Right ventricle myocardium inferior (tissue), 1 donor: ENCODE data around the gene ZNF585A. TPM values are rescaled to one million over a fixed set of nuclear protein-coding genes. Genes with fewer than 3 reads are reported as not detected.
A peak's percentile ranks its signal among the peaks of the same experiment; 100 is the strongest.
"Not testable (repeated sequence)": the region's sequence is repeated elsewhere in the genome, so short reads cannot be mapped to it uniquely, and the experiment has no call there.

ENCODE experiments used
- ATAC-seq: fragments of 200-7000 bp; cut with Tn5 transposase; one replicate; pipeline ENCODE4 v1.9.1; 2020; ENCODE audit warnings: mild to moderate bottlenecking, moderate library complexity
- DNase-seq: peaks from one replicate; pipeline ENCODE4 v3.0.0; 2021; ENCODE audit errors: missing footprints
- intact Hi-C: fragments of 100-400 bp; cut with DNase I; formaldehyde crosslinking; loops from one replicate; pipeline ENCODE4 v1.11.0; 2022
- long read RNA-seq: library from polyadenylated mRNA; unstranded; transcript quantifications from one replicate; pipeline ENCODE4 v2.0.0, GENCODE V29; 2021
- total RNA-seq: library from RNA; stranded (reverse); fragmentation: NEBNext Ultra II Directional; extraction: Animal tissue kit (Norgen Biotek cat#: 25700); gene quantifications from one replicate; pipeline ENCODE4 v1.2.1, GENCODE V29; 2021
- donor health status: DM: no; HTN: yes; CAD: no; lungs with severe emphysema.

The ZNF585A gene
- 10.3 TPM for total RNA-seq
- long read RNA-seq, full-length matches to known transcripts, result 1 of 1 reads
- long read RNA-seq, partial matches to known transcripts, result 0 of 1 reads
- long read RNA-seq, other reads (novel, unspliced or antisense), result 0 of 1 reads

- ATAC-seq, result peak; percentile 100
- intact Hi-C loops, result loop anchor here (2.0 to 10.0 kb wide), 4 partner anchors 38 to 645 kb away; partner anchors contain the start of genes ZNF260, ZNF420, ZNF585B and ZNF850
- peak; percentile 97 for DNase-seq
Observed at GRCh38 chr19:37172368-37173366, at the start of gene ZNF585A. Gene ZNF585A, minus strand, starts transcription at chr19:37172695. Its CDS starts 2,785 bp downstream, at chr19:37169910.

- DNase-seq (no peak), ATAC-seq (no peak)
- intact Hi-C loops, result loop anchor here (10.0 kb wide), 1 partner anchor 114 kb away; a partner anchor contains a TSS
Observed at GRCh38 chr19:37221136-37221535, 48.6 kb upstream of the ZNF585A start.

GRCh38 chr19:37220383-37220782, 47.9 kb upstream of the ZNF585A start:
- ATAC-seq (no peak), DNase-seq (no peak)
- intact Hi-C loops, result loop anchor here (10.0 kb wide), 1 partner anchor 114 kb away; a partner anchor contains a TSS

GRCh38 chr19:37218592-37218935, 46.1 kb upstream of the ZNF585A start:
- DNase-seq (no peak), ATAC-seq (peak; percentile 6)
- intact Hi-C loops, result loop anchor here (1.0 to 5.0 kb wide), 4 partner anchors 8 to 249 kb away; partner anchors contain the start of genes ZNF527, ZNF569, ZNF570 and ZNF585B

- ATAC-seq (peak; percentile 98), DNase-seq (peak; percentile 94)
- intact Hi-C loops, result loop anchor here (1.0 to 5.0 kb wide), 4 partner anchors 8 to 249 kb away; partner anchors contain the start of genes ZNF527, ZNF569, ZNF570 and ZNF585B
Observed at GRCh38 chr19:37217775-37218591, 45.5 kb upstream of the ZNF585A start, which contains the start of gene ZNF383. Gene ZNF383, plus strand, starts transcription at chr19:37218214. Its CDS starts 12,240 bp downstream, at chr19:37230454.

- no peak for DNase-seq
- intact Hi-C loops, result loop anchor here (5.0 kb wide), 3 partner anchors 155 to 250 kb away; partner anchors contain the start of genes ZNF527, ZNF569 and ZNF570
- ATAC-seq, result no peak
Observed at GRCh38 chr19:37217480-37217774, 44.9 kb upstream of the ZNF585A start.

- intact Hi-C loops, result no loop called here
- DNase-seq (no peak), ATAC-seq (no peak)
Observed at GRCh38 chr19:37197768-37198167, 25.3 kb upstream of the ZNF585A start.

- ATAC-seq, intact Hi-C loops, DNase-seq: not testable (repeated sequence)
Observed at GRCh38 chr19:37197115-37197514, 24.6 kb upstream of the ZNF585A start.

- intact Hi-C loops, ATAC-seq: not testable (repeated sequence)
Observed at GRCh38 chr19:37195248-37195647, 22.8 kb upstream of the ZNF585A start.

GRCh38 chr19:37186071-37186470, 13.6 kb upstream of the ZNF585A start:
- intact Hi-C loops, DNase-seq: not testable (repeated sequence)

More at GRCh38 chr19:37195248-37195647, 22.8 kb upstream of the ZNF585A start:
- DNase-seq, result not testable (repeated sequence)

GRCh38 chr19:37165635-37166034, 6.9 kb downstream of the ZNF585A start:
- no peak for DNase-seq
- intact Hi-C loops, result no loop called here
- ATAC-seq, result no peak

More at GRCh38 chr19:37186071-37186470, 13.6 kb upstream of the ZNF585A start:
- ATAC-seq, result not testable (repeated sequence)

- DNase-seq (no peak), ATAC-seq (no peak)
- intact Hi-C loops, result no loop called here
Observed at GRCh38 chr19:37160153-37160552, 12.3 kb downstream of the ZNF585A start.

- no peak for DNase-seq
- no peak for ATAC-seq
- intact Hi-C loops, result no loop called here
Observed at GRCh38 chr19:37148214-37148613, 24.3 kb downstream of the ZNF585A start.

GRCh38 chr19:37136111-37136510, 36.4 kb downstream of the ZNF585A start:
- intact Hi-C loops, result no loop called here

GRCh38 chr19:37128821-37129177, 43.7 kb downstream of the ZNF585A start:
- DNase-seq (no peak), ATAC-seq (no peak)
- intact Hi-C loops, result no loop called here

More at GRCh38 chr19:37136111-37136510, 36.4 kb downstream of the ZNF585A start:
- no peak for DNase-seq
- ATAC-seq, result no peak

GRCh38 chr19:37127999-37128820, 44.3 kb downstream of the ZNF585A start:
- DNase-seq, result no peak
- ATAC-seq, result no peak
- intact Hi-C loops, result no loop called here

- ATAC-seq, DNase-seq, intact Hi-C loops: not testable (repeated sequence)
Observed at GRCh38 chr19:37122093-37122492, 50.4 kb downstream of the ZNF585A start.

GRCh38 chr19:37114001-37114400, 58.5 kb downstream of the ZNF585A start:
- DNase-seq, result no peak
- intact Hi-C loops, result no loop called here
- ATAC-seq, result no peak
